Caco-2 (cell line): ENCODE results near the gene TTC39A. TPM values are rescaled to one million over a fixed set of nuclear protein-coding genes. Genes with fewer than 3 reads are reported as not detected.

Experiments
- BruUV-seq: library from RNA; stranded (reverse); fragments of 400-500 nt; replicated peaks from 2 replicates; lab custom pipeline; 2021; lab: Mats Ljungman, UMichigan
- CTCF ChIA-PET: fragments of 300-600 bp; sonication (Branson Sonifier 250); formaldehyde crosslinking; loops from one replicate; lab custom pipeline; 2022; ENCODE audit warnings: antibody characterized with exemption; lab: Charles Lee
- POLR2A ChIA-PET: fragments of 300-600 bp; sonication (Branson Sonifier 250); formaldehyde crosslinking; loops from one replicate; lab custom pipeline; 2022; ENCODE audit warnings: antibody characterized with exemption; lab: Charles Lee
- DNase-seq, 2 experiments: peaks; one replicate each; pipeline versions ENCODE4 v3.0.0 to v3.0.0-alpha.2; 2020 to 2022
- H3K27me3 ChIP-seq: replicated peaks from 2 replicates; pipeline ENCODE4 v1.6.0; 2011; ENCODE audit warnings: low read length; ENCODE audit not compliant: control insufficient read depth, insufficient read depth
- H3K36me3 ChIP-seq: 2 replicates; pipeline ENCODE4 v1.5.1; 2011; ENCODE audit warnings: low read length; ENCODE audit not compliant: control insufficient read depth, insufficient read depth
- H3K4me1 ChIP-seq: fragments of 250-450 bp; sonication (Bioruptor Pico); 2 replicates; pipeline ENCODE4 v1.5.1; 2020; ENCODE audit warnings: mild to moderate bottlenecking
- H3K4me3 ChIP-seq: 2 replicates; pipeline ENCODE4 v1.5.1; 2011; ENCODE audit warnings: low read depth, mild to moderate bottlenecking, control low read depth, low read length
- H3K9me3 ChIP-seq: fragments of 250-450 bp; sonication (Bioruptor Pico); 2 replicates; pipeline ENCODE4 v1.5.1; 2020; ENCODE audit warnings: mild to moderate bottlenecking, moderate library complexity
- H3K27ac Mint-ChIP-seq: one replicate; pipeline ENCODE4 v1.8.0; 2022; ENCODE audit warnings: mixed read lengths; ENCODE audit not compliant: unreplicated experiment
- H3K27me3 Mint-ChIP-seq: one replicate; pipeline ENCODE4 v1.8.0; 2022; ENCODE audit warnings: mixed read lengths; ENCODE audit not compliant: insufficient read depth, unreplicated experiment
- H3K36me3 Mint-ChIP-seq: one replicate; pipeline ENCODE4 v1.8.0; 2022; ENCODE audit warnings: mild to moderate bottlenecking, mixed read lengths; ENCODE audit not compliant: insufficient read depth, unreplicated experiment
- H3K4me1 Mint-ChIP-seq: one replicate; pipeline ENCODE4 v1.8.0; 2022; ENCODE audit warnings: low read depth, mixed read lengths; ENCODE audit not compliant: unreplicated experiment
- H3K4me3 Mint-ChIP-seq: one replicate; pipeline ENCODE4 v1.8.0; 2022; ENCODE audit warnings: mild to moderate bottlenecking, moderate library complexity, mixed read lengths; ENCODE audit not compliant: unreplicated experiment
- H3K9me3 Mint-ChIP-seq: one replicate; pipeline ENCODE4 v1.8.0; 2022; ENCODE audit warnings: mixed read lengths; ENCODE audit not compliant: unreplicated experiment
- CTCF ChIP-seq, 2 experiments: fragments of 200-600 bp in 1 of 2; IDR thresholded peaks; 1 replicate in 1 of 2; 2 replicates in 1 of 2; pipeline versions ENCODE4 v1.5.1 to v1.8.0; 2011 to 2022; ENCODE audit warnings: antibody characterized with exemption in 1 of 2, control low read depth in 1 of 2, inconsistent platforms in 1 of 2, low read depth in 1 of 2, low read length in 1 of 2, mild to moderate bottlenecking in 1 of 2, moderate library complexity in 1 of 2; ENCODE audit not compliant: insufficient read depth in 1 of 2, severe bottlenecking in 1 of 2, unreplicated experiment in 1 of 2
- intact Hi-C: fragments of 100-400 bp; cut with micrococcal nuclease; formaldehyde crosslinking; loops from one replicate; pipeline ENCODE4 v1.10.0; 2022; ENCODE audit not compliant: unreplicated experiment
- total RNA-seq: library from RNA; stranded (reverse); gene quantifications from 2 replicates; pipeline ENCODE4 v1.2.3, GENCODE V29; 2022

TTC39A gene
- total RNA-seq, 1 experiment from 2014 or later, result 21.0 TPM

- peaks cover 12% of the 10 kb centered on the region for H3K4me1 Mint-ChIP-seq
- peaks cover 20% of the 10 kb centered on the region for H3K4me1 ChIP-seq
Measured at GRCh38 chr1:51329443-51330325, 678 bp downstream of the TTC39A start.

GRCh38 chr1:51328926-51329325 lies 1.4 kb downstream of the TTC39A start:
- DNase-seq, result no peak
- intact Hi-C loops, result no loop called here
- Mint-ChIP-seq H3K9me3 (no peaks in the 10 kb centered on the region), H3K27me3 (no peaks in the 10 kb centered on the region), H3K27ac (no peak overlapping the region), H3K36me3 (no peaks in the 10 kb centered on the region), H3K4me1 (peaks cover 12% of the 10 kb centered on the region), H3K4me3 (peak overlapping the region; percentile 67)
- H3K9me3 ChIP-seq, result no peaks in the 10 kb centered on the region
- no peak for TF ChIP-seq CTCF (IDR thresholded peaks at IDR 0.05; ENCODE audit: insufficient read depth in 1 of 2, low read depth in 1 of 2, low read length in 1 of 2, severe bottlenecking in 1 of 2, unreplicated experiment in 1 of 2)
- H3K27me3 ChIP-seq, result no peaks in the 10 kb centered on the region
- POLR2A ChIA-PET, result no interaction called here
- peaks cover 20% of the 10 kb centered on the region for H3K4me1 ChIP-seq
- CTCF ChIA-PET, result no interaction called here
- no peak overlapping the region for H3K4me3 ChIP-seq
- no TSS peak for BruUV-seq
- H3K36me3 ChIP-seq, result no peaks in the 10 kb centered on the region

More at GRCh38 chr1:51329443-51330325, 678 bp downstream of the TTC39A start:
- H3K9me3 ChIP-seq, result no peaks in the 10 kb centered on the region
- no peak for TF ChIP-seq CTCF (IDR thresholded peaks at IDR 0.05; ENCODE audit: insufficient read depth in 1 of 2, low read depth in 1 of 2, low read length in 1 of 2, severe bottlenecking in 1 of 2, unreplicated experiment in 1 of 2)
- H3K4me3 Mint-ChIP-seq, result peak overlapping the region; percentile 67
- H3K27me3 Mint-ChIP-seq, result no peaks in the 10 kb centered on the region
- H3K27ac Mint-ChIP-seq, result no peak overlapping the region
- no peaks in the 10 kb centered on the region for H3K9me3 Mint-ChIP-seq
- no peaks in the 10 kb centered on the region for H3K27me3 ChIP-seq
- ChIA-PET CTCF (no interaction called here), POLR2A (no interaction called here)
- peak overlapping the region; percentile 71 for H3K4me3 ChIP-seq
- no peaks in the 10 kb centered on the region for H3K36me3 Mint-ChIP-seq
- H3K36me3 ChIP-seq, result no peaks in the 10 kb centered on the region
- no TSS peak for BruUV-seq
- DNase-seq, result no peak
- intact Hi-C loops, result no loop called here

- no peaks in the 10 kb centered on the region for H3K9me3 Mint-ChIP-seq
- H3K9me3 ChIP-seq, result no peaks in the 10 kb centered on the region
- BruUV-seq, result TSS peak; percentile 21
- intact Hi-C loops, result no loop called here
- no peak overlapping the region for H3K4me3 ChIP-seq
- peaks cover 20% of the 10 kb centered on the region for H3K4me1 ChIP-seq
- no peak overlapping the region for H3K4me3 Mint-ChIP-seq
- POLR2A ChIA-PET, result no interaction called here
- CTCF ChIA-PET, result no interaction called here
- no peaks in the 10 kb centered on the region for H3K27me3 Mint-ChIP-seq
- H3K27ac Mint-ChIP-seq, result no peak overlapping the region
- no peak for DNase-seq
- no peaks in the 10 kb centered on the region for H3K27me3 ChIP-seq
- no peak for TF ChIP-seq CTCF (IDR thresholded peaks at IDR 0.05; ENCODE audit: insufficient read depth in 1 of 2, low read depth in 1 of 2, low read length in 1 of 2, severe bottlenecking in 1 of 2, unreplicated experiment in 1 of 2)
- H3K36me3 ChIP-seq, result no peaks in the 10 kb centered on the region
- H3K4me1 Mint-ChIP-seq, result peaks cover 12% of the 10 kb centered on the region
- H3K36me3 Mint-ChIP-seq, result no peaks in the 10 kb centered on the region
Measured at GRCh38 chr1:51328279-51328678, 2.1 kb downstream of the TTC39A start.
